C4-2B (cell line): ENCODE measurements around the gene FGF12.

ENCODE experiments used
- H3K27ac ChIP-seq: fragments of 450-650 bp; 2 replicates; pipeline ENCODE4 v1.5.1; 2017
- ZFX ChIP-seq: fragments of 450-650 bp; IDR thresholded peaks from 2 replicates; pipeline ENCODE4 v1.6.1; 2017
- TF ChIP-seq, protein P1 (sequence below): fragments of 450-650 bp; conservative IDR thresholded peaks from 2 replicates; pipeline ENCODE4 v1.5.1; 2017; ENCODE audit warnings: mild to moderate bottlenecking

Gene FGF12

GRCh38 chr3:192710366-192710765 is 17.0 kb downstream of the FGF12 start:
- no peak overlapping the region for H3K27ac ChIP-seq
- TF ChIP-seq, protein P1, sequence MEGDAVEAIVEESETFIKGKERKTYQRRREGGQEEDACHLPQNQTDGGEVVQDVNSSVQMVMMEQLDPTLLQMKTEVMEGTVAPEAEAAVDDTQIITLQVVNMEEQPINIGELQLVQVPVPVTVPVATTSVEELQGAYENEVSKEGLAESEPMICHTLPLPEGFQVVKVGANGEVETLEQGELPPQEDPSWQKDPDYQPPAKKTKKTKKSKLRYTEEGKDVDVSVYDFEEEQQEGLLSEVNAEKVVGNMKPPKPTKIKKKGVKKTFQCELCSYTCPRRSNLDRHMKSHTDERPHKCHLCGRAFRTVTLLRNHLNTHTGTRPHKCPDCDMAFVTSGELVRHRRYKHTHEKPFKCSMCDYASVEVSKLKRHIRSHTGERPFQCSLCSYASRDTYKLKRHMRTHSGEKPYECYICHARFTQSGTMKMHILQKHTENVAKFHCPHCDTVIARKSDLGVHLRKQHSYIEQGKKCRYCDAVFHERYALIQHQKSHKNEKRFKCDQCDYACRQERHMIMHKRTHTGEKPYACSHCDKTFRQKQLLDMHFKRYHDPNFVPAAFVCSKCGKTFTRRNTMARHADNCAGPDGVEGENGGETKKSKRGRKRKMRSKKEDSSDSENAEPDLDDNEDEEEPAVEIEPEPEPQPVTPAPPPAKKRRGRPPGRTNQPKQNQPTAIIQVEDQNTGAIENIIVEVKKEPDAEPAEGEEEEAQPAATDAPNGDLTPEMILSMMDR: no peak
- TF ChIP-seq ZFX: no peak

DNA sequence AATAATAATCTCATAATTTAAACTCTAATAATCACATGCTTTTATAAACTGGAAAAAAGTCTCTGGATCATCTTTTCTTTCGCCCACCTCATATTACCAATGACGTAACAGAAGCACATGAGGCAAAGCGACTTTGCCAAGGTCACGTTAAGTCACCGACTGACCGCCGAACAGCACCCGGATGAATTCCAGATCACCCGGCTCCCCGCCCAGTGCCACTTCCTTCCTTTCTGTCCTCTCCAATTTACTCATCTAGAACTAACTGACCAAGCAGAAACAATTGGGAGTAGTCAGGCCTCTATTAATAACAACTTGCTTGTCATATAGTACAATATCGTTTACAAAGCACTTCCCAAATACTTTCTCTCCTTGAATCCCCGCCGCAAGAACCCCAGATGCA is 21.1 kb downstream of the FGF12 start:
- TF ChIP-seq, protein P1: no peak
- no peak for TF ChIP-seq ZFX
- no peak overlapping the region for H3K27ac ChIP-seq

- H3K27ac ChIP-seq: no peak overlapping the region
- TF ChIP-seq ZFX: no peak
- TF ChIP-seq, protein P1: no peak
These were observed 26.5 kb downstream of the FGF12 start for GRCh38 chr3:192700885-192701284.

GRCh38 chr3:192696943-192697587 is 30.3 kb downstream of the FGF12 start:
- TF ChIP-seq, protein P1: no peak
- no peak for TF ChIP-seq ZFX
- H3K27ac ChIP-seq: no peak overlapping the region

- no peak for TF ChIP-seq ZFX
- TF ChIP-seq, protein P1: no peak
- no peak overlapping the region for H3K27ac ChIP-seq
These were observed 39.7 kb downstream of the FGF12 start for GRCh38 chr3:192687488-192688152.

DNA sequence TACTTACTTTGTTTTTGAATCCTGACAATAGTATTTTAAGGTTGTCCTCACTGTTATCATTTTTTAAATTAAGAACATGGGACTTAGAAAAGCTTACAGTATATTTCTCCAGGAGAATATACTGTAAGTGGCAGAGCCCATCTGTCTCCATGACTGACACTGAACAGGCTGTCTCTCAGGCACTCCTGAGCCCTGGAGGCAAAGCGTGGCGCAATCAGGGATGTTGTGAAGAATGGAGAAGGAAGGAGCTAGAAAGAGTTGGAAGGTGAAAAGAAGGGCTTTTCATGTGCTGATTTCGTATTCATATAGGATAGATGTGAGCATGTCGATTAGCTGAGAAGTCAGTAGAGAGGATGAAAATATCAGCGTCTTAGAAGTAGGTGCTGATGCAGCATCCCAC is 41.5 kb downstream of the FGF12 start:
- H3K27ac ChIP-seq: no peak overlapping the region
- TF ChIP-seq, protein P1: no peak
- no peak for TF ChIP-seq ZFX

DNA sequence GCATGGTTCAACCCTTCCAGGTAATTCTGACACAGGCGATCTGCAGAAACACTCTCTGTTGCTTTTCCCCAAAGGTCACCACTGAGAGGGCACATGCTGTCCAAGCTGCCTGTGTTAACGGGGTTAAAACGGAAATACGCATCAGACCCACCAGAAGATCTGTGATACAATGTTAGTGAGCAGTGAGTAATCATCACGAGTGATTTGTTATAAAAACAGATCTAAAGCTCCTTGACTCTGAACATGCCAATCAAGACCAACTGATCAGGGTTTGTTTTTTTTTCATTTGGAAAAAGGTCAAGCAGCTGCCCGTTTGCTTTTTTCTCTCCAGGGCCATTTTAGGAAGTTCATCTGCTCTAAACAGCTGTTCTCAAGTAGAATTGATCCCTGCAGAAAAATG is 43.2 kb downstream of the FGF12 start:
- no peak overlapping the region for H3K27ac ChIP-seq
- TF ChIP-seq ZFX: no peak
- TF ChIP-seq, protein P1: no peak
